Neural cell (in vitro differentiated cells): ENCODE results near the gene NEK10. TPM values are rescaled to one million over a fixed set of nuclear protein-coding genes. Genes with fewer than 3 reads are reported as not detected.
"Not testable (repeated sequence)": the region's sequence is repeated elsewhere in the genome, so short reads cannot be mapped to it uniquely, and the experiment has no call there.

Experiments used
- H2AFZ ChIP-seq: fragments of 200-600, 300-800 bp; sonication (generic), shearing (Covaris generic); 2 replicates; pipeline ENCODE4 v1.6.0; 2014; ENCODE audit warnings: low read depth, mild to moderate bottlenecking, antibody characterized with exemption, low read length, moderate library complexity
- H3F3A ChIP-seq: fragments of 200-600 bp; shearing (Covaris generic); 2 replicates; pipeline ENCODE4 v1.6.1; 2016; ENCODE audit warnings: mild to moderate bottlenecking, moderate library complexity, mixed read lengths, antibody characterized with exemption, low read length; ENCODE audit not compliant: insufficient read depth, poor library complexity, severe bottlenecking
- H3K27ac ChIP-seq: fragments of 200-600, 300-800 bp; sonication (generic), shearing (Covaris generic); 2 replicates; pipeline ENCODE4 v1.5.1; 2014; ENCODE audit warnings: mild to moderate bottlenecking, low read length, moderate library complexity
- H3K27me3 ChIP-seq: fragments of 300-800, 200-600 bp; sonication (generic), shearing (Covaris generic); 2 replicates; pipeline ENCODE4 v1.6.0; 2014; ENCODE audit warnings: mild to moderate bottlenecking, low read depth, low read length, moderate library complexity; ENCODE audit not compliant: insufficient read depth
- H3K36me3 ChIP-seq: fragments of 300-800, 200-600 bp; sonication (generic), shearing (Covaris generic); 2 replicates; pipeline ENCODE4 v1.5.1; 2014; ENCODE audit warnings: mild to moderate bottlenecking, antibody characterized with exemption, low read length, moderate library complexity; ENCODE audit not compliant: insufficient read depth
- H3K4me2 ChIP-seq: fragments of 300-800, 200-600 bp; sonication (generic), shearing (Covaris generic); 2 replicates; pipeline ENCODE4 v1.6.0; 2014; ENCODE audit warnings: mild to moderate bottlenecking, low read length
- H3K4me3 ChIP-seq: fragments of 300-800, 200-600 bp; sonication (generic), shearing (Covaris generic); 2 replicates; pipeline ENCODE4 v1.5.1; 2014; ENCODE audit warnings: mild to moderate bottlenecking, low read length, moderate library complexity
- H3K79me2 ChIP-seq: fragments of 200-600 bp; shearing (Covaris generic); replicated peaks from 2 replicates; pipeline ENCODE4 v1.6.0; 2014; ENCODE audit warnings: mild to moderate bottlenecking, low read length, moderate library complexity; ENCODE audit not compliant: insufficient read depth
- H3K9ac ChIP-seq: fragments of 300-800, 200-600 bp; sonication (generic), shearing (Covaris generic); 2 replicates; pipeline ENCODE4 v1.6.1; 2016; ENCODE audit warnings: mild to moderate bottlenecking, low read length, mixed read lengths
- H3K9me2 ChIP-seq: fragments of 200-600 bp; shearing (Covaris generic); 2 replicates; pipeline ENCODE4 v1.6.1; 2016; ENCODE audit warnings: mild to moderate bottlenecking, low read length, mixed read lengths; ENCODE audit not compliant: insufficient read depth
- H3K9me3 ChIP-seq: fragments of 200-600, 300-800 bp; sonication (generic), shearing (Covaris generic); 2 replicates; pipeline ENCODE4 v1.6.1; 2016; ENCODE audit warnings: mild to moderate bottlenecking, mixed run types, low read length, moderate library complexity, mixed read lengths
- H4K20me1 ChIP-seq: fragments of 200-600 bp; shearing (Covaris generic); 2 replicates; pipeline ENCODE4 v1.6.1; 2016; ENCODE audit warnings: mild to moderate bottlenecking, mixed run types; ENCODE audit not compliant: insufficient read depth
- CTCF ChIP-seq: fragments of 450-650 bp; IDR thresholded peaks from 2 replicates; pipeline ENCODE4 v1.5.1; 2014; ENCODE audit warnings: antibody characterized with exemption, mild to moderate bottlenecking, moderate library complexity; ENCODE audit not compliant: poor library complexity, severe bottlenecking
- EP300 ChIP-seq: fragments of 450-650 bp; conservative IDR thresholded peaks from 2 replicates; pipeline ENCODE4 v1.6.1; 2014; ENCODE audit warnings: antibody characterized with exemption, mild to moderate bottlenecking, moderate library complexity; ENCODE audit not compliant: poor library complexity, severe bottlenecking
- EZH2 ChIP-seq: fragments of 200-600, 300-800 bp; shearing (Covaris generic), sonication (generic); IDR thresholded peaks from 2 replicates; pipeline ENCODE4 v1.6.1; 2014; ENCODE audit warnings: antibody characterized with exemption, low read length, borderline replicate concordance, mild to moderate bottlenecking; ENCODE audit not compliant: insufficient read depth, poor library complexity, severe bottlenecking
- MXI1 ChIP-seq: fragments of 450-650 bp; conservative IDR thresholded peaks from 2 replicates; pipeline ENCODE4 v1.6.1; 2014; ENCODE audit warnings: antibody characterized with exemption, mild to moderate bottlenecking; ENCODE audit not compliant: poor library complexity, severe bottlenecking
- POLR2AphosphoS5 ChIP-seq: IDR thresholded peaks from 2 replicates; pipeline ENCODE4 v1.6.1; 2012
- RAD21 ChIP-seq: fragments of 450-650 bp; conservative IDR thresholded peaks from 2 replicates; pipeline ENCODE4 v1.6.1; 2014; ENCODE audit warnings: antibody characterized with exemption, mild to moderate bottlenecking, moderate library complexity
- REST ChIP-seq: IDR thresholded peaks from 2 replicates; pipeline ENCODE4 v1.6.1; 2012; ENCODE audit warnings: borderline replicate concordance
- SMC3 ChIP-seq: fragments of 450-650 bp; conservative IDR thresholded peaks from 2 replicates; pipeline ENCODE4 v1.6.1; 2014; ENCODE audit warnings: antibody characterized with exemption, mild to moderate bottlenecking, moderate library complexity; ENCODE audit not compliant: poor library complexity
- TAF1 ChIP-seq: IDR thresholded peaks from 2 replicates; pipeline ENCODE4 v1.6.1; 2012; ENCODE audit warnings: low read depth
- polyA plus RNA-seq: library from polyadenylated mRNA; depleted of rRNA; stranded (reverse); fragments of >200 nt; gene quantifications from 2 replicates; pipeline ENCODE4 v1.2.3, GENCODE V29; 2014

The NEK10 gene
- polyA plus RNA-seq, 1 donor from 2014 or later: 17.6 TPM

- no peaks in the 10 kb centered on the region for H4K20me1 ChIP-seq
- TF ChIP-seq EP300: no peak
- TF ChIP-seq MXI1: no peak
- no peak for TF ChIP-seq SMC3
- TF ChIP-seq CTCF: no peak
- no peak for TF ChIP-seq EZH2
- TF ChIP-seq REST: no peak
- no peak for TF ChIP-seq TAF1
- TF ChIP-seq POLR2AphosphoS5: no peak
- TF ChIP-seq RAD21: no peak
- H3K9ac ChIP-seq: no peak overlapping the region
- H3K27me3 ChIP-seq: no peaks in the 10 kb centered on the region
- H3K27ac ChIP-seq: no peak overlapping the region
- H3K36me3 ChIP-seq: no peaks in the 10 kb centered on the region
- no peaks in the 10 kb centered on the region for H3K79me2 ChIP-seq
- no peaks in the 10 kb centered on the region for H3K9me2 ChIP-seq
- H3K9me3 ChIP-seq: no peaks in the 10 kb centered on the region
- no peak overlapping the region for H3K4me3 ChIP-seq
- H3F3A ChIP-seq: no peaks in the 10 kb centered on the region
- H3K4me2 ChIP-seq: no peak overlapping the region
- H2AFZ ChIP-seq: no peak overlapping the region
These were observed 61.6 kb downstream of the NEK10 start for GRCh38 chr3:27307566-27307965.

- TF ChIP-seq EZH2: no peak
- TF ChIP-seq CTCF: no peak
- no peak for TF ChIP-seq POLR2AphosphoS5
- TF ChIP-seq REST: no peak
- no peak for TF ChIP-seq MXI1
- TF ChIP-seq SMC3: no peak
- TF ChIP-seq RAD21: no peak
- no peak for TF ChIP-seq TAF1
- TF ChIP-seq EP300: no peak
These were observed 66.3 kb downstream of the NEK10 start for GRCh38 chr3:27302891-27303290.

GRCh38 chr3:27298981-27299380, 70.2 kb downstream of the NEK10 start:
- H3K79me2 ChIP-seq, H3K36me3 ChIP-seq, H2AFZ ChIP-seq, H4K20me1 ChIP-seq, H3K4me3 ChIP-seq, H3K9me2 ChIP-seq, H3K27ac ChIP-seq, H3K9me3 ChIP-seq, H3F3A ChIP-seq, H3K4me2 ChIP-seq, H3K9ac ChIP-seq, H3K27me3 ChIP-seq: not testable (repeated sequence)

More at GRCh38 chr3:27302891-27303290, 66.3 kb downstream of the NEK10 start:
- H3K9me2 ChIP-seq: no peaks in the 10 kb centered on the region
- no peaks in the 10 kb centered on the region for H3F3A ChIP-seq
- H4K20me1 ChIP-seq: no peaks in the 10 kb centered on the region
- no peak overlapping the region for H2AFZ ChIP-seq
- no peak overlapping the region for H3K4me3 ChIP-seq
- H3K9me3 ChIP-seq: peaks cover 5% of the 10 kb centered on the region
- no peak overlapping the region for H3K4me2 ChIP-seq
- no peaks in the 10 kb centered on the region for H3K27me3 ChIP-seq
- H3K79me2 ChIP-seq: no peaks in the 10 kb centered on the region
- H3K36me3 ChIP-seq: no peaks in the 10 kb centered on the region
- no peak overlapping the region for H3K27ac ChIP-seq
- H3K9ac ChIP-seq: no peak overlapping the region
